ENCODE measurements around the gene CTNNA2.

The CTNNA2 gene

DNA sequence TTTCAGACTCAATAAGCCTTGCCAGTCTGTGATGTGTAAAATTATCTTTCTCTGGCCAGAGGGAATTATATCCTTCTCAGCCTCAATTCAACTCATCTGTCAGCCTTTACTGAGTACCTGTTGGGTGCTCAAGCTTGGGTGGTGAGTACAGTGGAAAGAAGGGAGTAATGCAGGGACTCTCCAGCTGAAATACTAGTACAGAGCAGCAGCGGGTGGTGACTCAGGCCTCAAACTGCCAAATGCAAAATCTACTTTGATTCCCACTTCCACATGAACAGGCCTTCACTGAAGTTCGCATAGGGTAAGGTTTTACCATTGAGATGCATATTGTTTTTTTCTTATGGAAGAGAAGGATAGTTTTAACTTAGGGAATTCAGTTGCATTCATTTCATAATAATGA is 464.9 kb downstream of the CTNNA2 start:
- no peaks in the 10 kb centered on the region for H3K4me1 ChIP-seq (ENCODE audit: control insufficient read depth in 5 of 5, insufficient read depth in 5 of 5, low read length in 5 of 5)
- no peaks in the 10 kb centered on the region for H3K9me3 ChIP-seq (ENCODE audit: control insufficient read depth in 5 of 5, low read length in 5 of 5)
- no peak overlapping the region for H3K9ac ChIP-seq (ENCODE audit: low read length in 5 of 5)
- H3K4me3 ChIP-seq (ENCODE audit: low read depth in 1 of 5, low read length in 5 of 5): no peak overlapping the region
- no peak overlapping the region for H3K27ac ChIP-seq (ENCODE audit: low read depth, low read length)
- no peaks in the 10 kb centered on the region for H3K36me3 ChIP-seq (ENCODE audit: control insufficient read depth in 5 of 5, insufficient read depth in 5 of 5, low read length in 5 of 5)
- H3K27me3 ChIP-seq (ENCODE audit: control insufficient read depth in 5 of 5, insufficient read depth in 4 of 5, low read length in 5 of 5): no peaks in the 10 kb centered on the region

DNA sequence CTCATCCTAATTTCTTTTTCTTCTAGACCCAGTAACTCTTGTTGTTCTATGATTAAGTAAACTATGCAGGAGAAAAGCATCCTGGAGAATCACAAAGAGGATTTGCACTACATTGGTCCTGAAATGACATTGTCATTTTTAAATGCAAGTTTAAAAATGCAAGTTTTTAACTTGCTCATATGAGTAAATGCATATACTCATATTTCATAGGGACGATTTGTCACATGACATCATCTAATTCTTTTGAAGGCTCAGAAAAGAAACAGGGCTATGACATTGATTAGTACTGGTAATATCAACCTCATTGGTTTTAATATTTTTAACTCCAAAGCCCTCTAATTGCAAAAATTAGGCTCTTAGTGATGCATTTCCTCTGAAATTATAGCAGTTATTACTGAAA is 467.3 kb downstream of the CTNNA2 start:
- H3K9ac ChIP-seq (ENCODE audit: low read length in 5 of 5): no peak overlapping the region
- H3K36me3 ChIP-seq (ENCODE audit: control insufficient read depth in 5 of 5, insufficient read depth in 5 of 5, low read length in 5 of 5): no peaks in the 10 kb centered on the region
- no peaks in the 10 kb centered on the region for H3K27me3 ChIP-seq (ENCODE audit: control insufficient read depth in 5 of 5, insufficient read depth in 4 of 5, low read length in 5 of 5)
- no peak overlapping the region for H3K4me3 ChIP-seq (ENCODE audit: low read depth in 1 of 5, low read length in 5 of 5)
- no peak overlapping the region for H3K27ac ChIP-seq (ENCODE audit: low read depth, low read length)
- H3K4me1 ChIP-seq (ENCODE audit: control insufficient read depth in 5 of 5, insufficient read depth in 5 of 5, low read length in 5 of 5): no peaks in the 10 kb centered on the region
- H3K9me3 ChIP-seq (ENCODE audit: control insufficient read depth in 5 of 5, low read length in 5 of 5): no peaks in the 10 kb centered on the region

DNA sequence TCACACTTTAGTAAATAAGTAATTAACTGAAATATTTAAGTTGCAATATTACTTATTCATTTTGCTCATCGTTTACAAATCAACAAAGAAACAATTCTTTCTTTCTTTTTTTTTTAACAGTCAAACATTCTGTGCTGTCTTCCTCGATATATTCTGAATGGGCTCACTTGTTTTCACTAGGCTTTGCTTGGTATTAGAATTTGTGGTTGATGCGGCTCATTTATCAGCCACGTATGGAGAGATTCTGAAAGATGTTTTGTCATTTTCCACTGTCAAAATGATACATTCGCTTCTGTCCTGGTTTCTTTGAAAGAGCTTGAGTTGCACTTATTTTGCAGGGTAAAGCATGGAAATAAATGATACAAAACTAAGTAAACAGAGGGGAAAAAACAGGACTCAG is 468.0 kb downstream of the CTNNA2 start:
- no peak overlapping the region for H3K9ac ChIP-seq (ENCODE audit: low read length in 5 of 5)
- no peak overlapping the region for H3K27ac ChIP-seq (ENCODE audit: low read depth, low read length)
- H3K9me3 ChIP-seq (ENCODE audit: control insufficient read depth in 5 of 5, low read length in 5 of 5): no peaks in the 10 kb centered on the region
- no peaks in the 10 kb centered on the region for H3K4me1 ChIP-seq (ENCODE audit: control insufficient read depth in 5 of 5, insufficient read depth in 5 of 5, low read length in 5 of 5)
- H3K27me3 ChIP-seq (ENCODE audit: control insufficient read depth in 5 of 5, insufficient read depth in 4 of 5, low read length in 5 of 5): no peaks in the 10 kb centered on the region
- H3K36me3 ChIP-seq (ENCODE audit: control insufficient read depth in 5 of 5, insufficient read depth in 5 of 5, low read length in 5 of 5): no peaks in the 10 kb centered on the region
- H3K4me3 ChIP-seq (ENCODE audit: low read depth in 1 of 5, low read length in 5 of 5): no peak overlapping the region

DNA sequence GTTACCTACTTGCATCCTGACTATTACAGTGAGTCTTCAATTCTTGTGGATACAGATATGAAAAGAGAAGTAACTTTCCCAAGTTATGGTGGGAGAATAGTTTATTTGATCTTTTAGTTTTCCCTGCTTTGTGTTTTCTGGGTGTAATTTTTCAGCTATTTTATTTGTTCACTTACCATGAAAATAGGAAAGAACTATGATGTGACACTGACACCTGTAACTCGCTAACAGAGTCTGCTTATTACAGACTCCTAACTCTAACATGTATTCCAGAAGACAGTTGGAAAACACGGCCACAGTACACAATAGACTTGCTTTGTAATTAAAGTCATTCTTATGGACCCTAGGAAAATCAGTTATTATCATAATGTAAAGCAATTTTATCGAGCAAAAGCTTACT is 468.5 kb downstream of the CTNNA2 start:
- no peak overlapping the region for H3K27ac ChIP-seq (ENCODE audit: low read depth, low read length)
- no peak overlapping the region for H3K4me3 ChIP-seq (ENCODE audit: low read depth in 1 of 5, low read length in 5 of 5)
- H3K36me3 ChIP-seq (ENCODE audit: control insufficient read depth in 5 of 5, insufficient read depth in 5 of 5, low read length in 5 of 5): no peaks in the 10 kb centered on the region
- H3K4me1 ChIP-seq (ENCODE audit: control insufficient read depth in 5 of 5, insufficient read depth in 5 of 5, low read length in 5 of 5): no peaks in the 10 kb centered on the region
- no peaks in the 10 kb centered on the region for H3K9me3 ChIP-seq (ENCODE audit: control insufficient read depth in 5 of 5, low read length in 5 of 5)
- H3K9ac ChIP-seq (ENCODE audit: low read length in 5 of 5): no peak overlapping the region
- H3K27me3 ChIP-seq (ENCODE audit: control insufficient read depth in 5 of 5, insufficient read depth in 4 of 5, low read length in 5 of 5): no peaks in the 10 kb centered on the region

DNA sequence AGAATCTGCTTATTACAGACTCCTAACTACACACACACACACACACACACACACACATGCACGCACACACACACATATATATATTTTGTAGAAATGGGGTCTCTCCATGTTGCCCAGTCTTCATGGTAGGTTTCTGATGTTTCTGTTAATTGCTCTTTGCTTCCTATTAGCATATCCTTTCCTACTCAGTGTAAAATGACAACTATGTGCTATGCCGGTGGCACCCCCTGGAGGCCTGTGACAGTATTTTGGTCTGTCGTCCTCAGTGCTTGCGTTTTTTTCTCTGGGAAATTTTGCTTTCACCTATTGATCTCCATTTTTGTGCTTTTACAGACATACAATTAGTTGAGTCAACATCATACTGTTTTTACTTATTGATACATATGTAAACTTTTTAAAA is 469.6 kb downstream of the CTNNA2 start:
- H3K27me3 ChIP-seq (ENCODE audit: control insufficient read depth in 5 of 5, insufficient read depth in 4 of 5, low read length in 5 of 5): no peaks in the 10 kb centered on the region

DNA sequence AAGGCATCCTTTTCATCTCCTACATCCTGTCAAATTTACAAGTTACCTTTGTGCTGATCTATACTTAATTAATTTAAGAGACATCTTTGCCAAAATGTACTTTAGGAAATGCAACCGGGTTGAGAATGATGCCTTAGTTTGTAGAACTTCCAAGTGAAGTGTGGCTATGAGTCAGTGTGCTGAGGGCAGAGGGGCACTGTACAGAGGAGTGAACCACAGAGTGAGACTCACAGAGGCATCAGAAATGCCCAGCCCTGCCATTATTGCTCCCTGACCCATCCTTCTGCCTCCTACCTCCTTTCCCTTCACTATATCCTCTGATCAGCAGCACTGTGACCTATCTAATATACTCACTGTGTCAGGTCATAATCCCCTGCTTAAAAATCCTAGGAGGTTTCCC is 471.6 kb downstream of the CTNNA2 start:
- no peaks in the 10 kb centered on the region for H3K9me3 ChIP-seq (ENCODE audit: control insufficient read depth in 5 of 5, low read length in 5 of 5)
- no peaks in the 10 kb centered on the region for H3K36me3 ChIP-seq (ENCODE audit: control insufficient read depth in 5 of 5, insufficient read depth in 5 of 5, low read length in 5 of 5)
- no peak overlapping the region for H3K9ac ChIP-seq (ENCODE audit: low read length in 5 of 5)
- H3K4me1 ChIP-seq (ENCODE audit: control insufficient read depth in 5 of 5, insufficient read depth in 5 of 5, low read length in 5 of 5): no peaks in the 10 kb centered on the region
- H3K27ac ChIP-seq (ENCODE audit: low read depth, low read length): no peak overlapping the region
- H3K27me3 ChIP-seq (ENCODE audit: control insufficient read depth in 5 of 5, insufficient read depth in 4 of 5, low read length in 5 of 5): no peaks in the 10 kb centered on the region
- no peak overlapping the region for H3K4me3 ChIP-seq (ENCODE audit: low read depth in 1 of 5, low read length in 5 of 5)

More for the DNA sequence above, 469.6 kb downstream of the CTNNA2 start:
- no peaks in the 10 kb centered on the region for H3K4me1 ChIP-seq (ENCODE audit: control insufficient read depth in 5 of 5, insufficient read depth in 5 of 5, low read length in 5 of 5)
- no peak overlapping the region for H3K9ac ChIP-seq (ENCODE audit: low read length in 5 of 5)
- H3K27ac ChIP-seq (ENCODE audit: low read depth, low read length): no peak overlapping the region
- H3K9me3 ChIP-seq (ENCODE audit: control insufficient read depth in 5 of 5, low read length in 5 of 5): no peaks in the 10 kb centered on the region
- H3K4me3 ChIP-seq (ENCODE audit: low read depth in 1 of 5, low read length in 5 of 5): no peak overlapping the region
- no peaks in the 10 kb centered on the region for H3K36me3 ChIP-seq (ENCODE audit: control insufficient read depth in 5 of 5, insufficient read depth in 5 of 5, low read length in 5 of 5)

DNA sequence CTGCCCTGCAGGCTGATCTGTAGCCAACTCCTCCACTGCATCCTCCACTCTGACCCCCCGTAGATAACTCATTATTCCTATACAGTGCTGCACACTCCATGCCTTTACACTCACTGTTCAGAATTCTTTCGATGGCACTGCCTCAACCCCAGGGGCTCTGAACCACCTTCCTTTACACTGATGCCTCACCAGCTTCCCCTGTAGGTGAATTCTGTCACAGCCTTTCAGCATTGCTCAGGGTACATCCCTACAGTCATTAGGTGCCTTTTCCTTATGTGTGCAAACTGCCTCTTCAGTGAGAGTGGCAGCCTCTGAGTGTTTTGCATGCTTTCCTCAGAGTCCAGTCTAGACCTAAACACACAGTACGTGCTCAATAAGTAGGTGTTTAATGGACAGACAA is 472.3 kb downstream of the CTNNA2 start:
- no peaks in the 10 kb centered on the region for H3K36me3 ChIP-seq (ENCODE audit: control insufficient read depth in 5 of 5, insufficient read depth in 5 of 5, low read length in 5 of 5)
- H3K9me3 ChIP-seq (ENCODE audit: control insufficient read depth in 5 of 5, low read length in 5 of 5): no peaks in the 10 kb centered on the region
- H3K9ac ChIP-seq (ENCODE audit: low read length in 5 of 5): no peak overlapping the region
- no peaks in the 10 kb centered on the region for H3K27me3 ChIP-seq (ENCODE audit: control insufficient read depth in 5 of 5, insufficient read depth in 4 of 5, low read length in 5 of 5)
- H3K4me3 ChIP-seq (ENCODE audit: low read depth in 1 of 5, low read length in 5 of 5): no peak overlapping the region
- H3K4me1 ChIP-seq (ENCODE audit: control insufficient read depth in 5 of 5, insufficient read depth in 5 of 5, low read length in 5 of 5): no peaks in the 10 kb centered on the region
- no peak overlapping the region for H3K27ac ChIP-seq (ENCODE audit: low read depth, low read length)

DNA sequence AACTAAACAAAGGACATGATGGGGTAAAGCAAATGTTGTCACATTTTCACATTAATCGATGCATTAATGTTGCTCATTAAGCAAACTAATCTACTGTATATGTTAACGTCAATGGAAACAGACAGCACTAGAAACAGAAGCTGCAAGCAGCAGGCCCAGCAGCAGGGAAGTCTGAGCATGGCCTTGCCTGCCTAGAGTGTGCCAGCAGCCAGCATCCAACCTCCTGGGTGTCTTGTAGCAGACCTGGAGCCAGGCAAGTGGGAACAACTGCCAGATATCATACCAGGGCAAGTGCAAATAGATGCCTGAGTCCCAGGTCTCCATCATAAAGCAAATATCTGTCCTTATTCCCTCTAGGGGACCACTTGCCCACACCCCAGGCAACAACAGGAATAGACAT is 472.7 kb downstream of the CTNNA2 start:
- H3K36me3 ChIP-seq (ENCODE audit: control insufficient read depth in 5 of 5, insufficient read depth in 5 of 5, low read length in 5 of 5): no peaks in the 10 kb centered on the region
- no peak overlapping the region for H3K4me3 ChIP-seq (ENCODE audit: low read depth in 1 of 5, low read length in 5 of 5)
- no peaks in the 10 kb centered on the region for H3K9me3 ChIP-seq (ENCODE audit: control insufficient read depth in 5 of 5, low read length in 5 of 5)
- H3K27ac ChIP-seq (ENCODE audit: low read depth, low read length): no peak overlapping the region
- no peak overlapping the region for H3K9ac ChIP-seq (ENCODE audit: low read length in 5 of 5)
- no peaks in the 10 kb centered on the region for H3K27me3 ChIP-seq (ENCODE audit: control insufficient read depth in 5 of 5, insufficient read depth in 4 of 5, low read length in 5 of 5)
- H3K4me1 ChIP-seq (ENCODE audit: control insufficient read depth in 5 of 5, insufficient read depth in 5 of 5, low read length in 5 of 5): no peaks in the 10 kb centered on the region

DNA sequence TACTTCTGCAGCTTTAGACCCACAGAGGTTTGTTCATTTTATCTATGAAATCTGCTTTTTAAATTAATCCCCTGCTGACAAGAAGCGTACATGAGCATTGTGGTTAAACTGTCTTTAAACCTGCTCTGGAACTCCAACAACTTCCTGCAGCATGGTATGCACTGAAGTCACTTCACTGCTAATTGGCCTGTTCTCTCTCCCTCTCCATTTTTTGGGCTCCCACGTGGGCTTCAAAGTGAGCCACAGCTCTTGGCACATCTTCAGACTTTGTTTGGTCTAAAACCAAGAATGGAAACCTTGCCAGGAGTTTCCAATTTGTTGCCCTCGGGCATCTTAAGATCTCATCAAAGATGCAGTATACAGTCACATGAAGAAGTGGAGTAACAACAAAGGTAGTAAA is 480.3 kb downstream of the CTNNA2 start:
- Histone ChIP-seq H3K9ac (ENCODE audit: low read length in 5 of 5) (no peak overlapping the region), H3K4me3 (ENCODE audit: low read depth in 1 of 5, low read length in 5 of 5) (no peak overlapping the region), H3K9me3 (ENCODE audit: control insufficient read depth in 5 of 5, low read length in 5 of 5) (no peaks in the 10 kb centered on the region), H3K4me1 (ENCODE audit: control insufficient read depth in 5 of 5, insufficient read depth in 5 of 5, low read length in 5 of 5) (no peaks in the 10 kb centered on the region), H3K27ac (ENCODE audit: low read depth, low read length) (no peak overlapping the region), H3K27me3 (ENCODE audit: control insufficient read depth in 5 of 5, insufficient read depth in 4 of 5, low read length in 5 of 5) (peaks cover 0 to 3% (median 0%) of the 10 kb centered on the region in 5 donors), H3K36me3 (ENCODE audit: control insufficient read depth in 5 of 5, insufficient read depth in 5 of 5, low read length in 5 of 5) (no peaks in the 10 kb centered on the region)

DNA sequence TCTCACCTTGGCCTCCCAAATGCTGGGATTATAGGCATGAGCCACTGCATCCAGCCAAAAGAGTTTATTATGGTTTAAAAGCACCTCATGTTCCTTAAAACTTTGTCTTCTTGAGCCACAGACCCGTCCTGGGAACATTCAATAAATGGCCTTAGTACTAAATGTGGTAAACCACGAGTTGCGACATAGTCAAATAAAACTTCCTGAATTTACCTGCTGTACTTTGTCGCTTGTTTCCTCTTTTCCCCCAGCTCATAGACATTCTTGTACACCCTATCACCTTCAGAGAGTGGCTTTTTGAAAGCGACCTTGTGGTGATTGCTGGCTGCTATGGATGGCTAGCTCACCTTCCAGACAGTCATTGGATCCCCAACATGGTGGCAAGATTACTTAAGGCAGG is 481.3 kb downstream of the CTNNA2 start:
- Histone ChIP-seq H3K4me1 (ENCODE audit: control insufficient read depth in 5 of 5, insufficient read depth in 5 of 5, low read length in 5 of 5) (no peaks in the 10 kb centered on the region), H3K27me3 (ENCODE audit: control insufficient read depth in 5 of 5, insufficient read depth in 4 of 5, low read length in 5 of 5) (peaks cover 0 to 3% (median 0%) of the 10 kb centered on the region in 5 donors), H3K36me3 (ENCODE audit: control insufficient read depth in 5 of 5, insufficient read depth in 5 of 5, low read length in 5 of 5) (no peaks in the 10 kb centered on the region), H3K9ac (ENCODE audit: low read length in 5 of 5) (no peak overlapping the region), H3K9me3 (ENCODE audit: control insufficient read depth in 5 of 5, low read length in 5 of 5) (no peaks in the 10 kb centered on the region), H3K4me3 (ENCODE audit: low read depth in 1 of 5, low read length in 5 of 5) (no peak overlapping the region), H3K27ac (ENCODE audit: low read depth, low read length) (no peak overlapping the region)

DNA sequence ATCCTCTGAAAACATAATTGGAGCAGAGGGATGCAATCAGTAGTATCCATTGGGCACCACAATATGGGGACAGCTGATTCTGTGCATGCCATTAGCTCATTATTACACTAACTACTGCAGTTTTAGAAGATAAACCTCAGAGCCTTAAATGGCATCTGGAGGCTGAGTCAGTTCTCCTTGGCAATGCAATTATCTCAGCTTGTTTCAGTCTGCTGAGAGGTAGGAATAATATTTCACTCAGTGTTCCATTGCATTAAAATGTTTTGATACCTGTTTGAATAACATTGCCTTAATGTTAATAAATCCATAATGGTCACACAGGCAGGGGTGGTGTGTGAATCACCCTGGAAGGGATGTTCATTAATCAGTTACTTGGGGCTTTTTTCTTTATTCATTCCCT is 482.1 kb downstream of the CTNNA2 start:
- Histone ChIP-seq H3K9me3 (ENCODE audit: control insufficient read depth in 5 of 5, low read length in 5 of 5) (no peaks in the 10 kb centered on the region), H3K4me1 (ENCODE audit: control insufficient read depth in 5 of 5, insufficient read depth in 5 of 5, low read length in 5 of 5) (no peaks in the 10 kb centered on the region), H3K4me3 (ENCODE audit: low read depth in 1 of 5, low read length in 5 of 5) (no peak overlapping the region), H3K9ac (ENCODE audit: low read length in 5 of 5) (no peak overlapping the region), H3K27ac (ENCODE audit: low read depth, low read length) (no peak overlapping the region), H3K27me3 (ENCODE audit: control insufficient read depth in 5 of 5, insufficient read depth in 4 of 5, low read length in 5 of 5) (peaks cover 0 to 3% (median 0%) of the 10 kb centered on the region in 5 donors), H3K36me3 (ENCODE audit: control insufficient read depth in 5 of 5, insufficient read depth in 5 of 5, low read length in 5 of 5) (no peaks in the 10 kb centered on the region)
